Neural cell (in vitro differentiated cells): Measurements from ENCODE around the gene LINC01488. TPM values are rescaled to one million over a fixed set of nuclear protein-coding genes. Genes with fewer than 3 reads are reported as not detected.

ENCODE experiments used
- H2AFZ ChIP-seq: fragments of 200-600, 300-800 bp; sonication (generic), shearing (Covaris generic); 2 replicates; pipeline ENCODE4 v1.6.0; 2014; ENCODE audit warnings: low read depth, mild to moderate bottlenecking, antibody characterized with exemption, low read length, moderate library complexity
- H3F3A ChIP-seq: fragments of 200-600 bp; shearing (Covaris generic); 2 replicates; pipeline ENCODE4 v1.6.1; 2016; ENCODE audit warnings: mild to moderate bottlenecking, moderate library complexity, mixed read lengths, antibody characterized with exemption, low read length; ENCODE audit not compliant: insufficient read depth, poor library complexity, severe bottlenecking
- H3K27ac ChIP-seq: fragments of 200-600, 300-800 bp; sonication (generic), shearing (Covaris generic); 2 replicates; pipeline ENCODE4 v1.5.1; 2014; ENCODE audit warnings: mild to moderate bottlenecking, low read length, moderate library complexity
- H3K27me3 ChIP-seq: fragments of 300-800, 200-600 bp; sonication (generic), shearing (Covaris generic); 2 replicates; pipeline ENCODE4 v1.6.0; 2014; ENCODE audit warnings: mild to moderate bottlenecking, low read depth, low read length, moderate library complexity; ENCODE audit not compliant: insufficient read depth
- H3K36me3 ChIP-seq: fragments of 300-800, 200-600 bp; sonication (generic), shearing (Covaris generic); 2 replicates; pipeline ENCODE4 v1.5.1; 2014; ENCODE audit warnings: mild to moderate bottlenecking, antibody characterized with exemption, low read length, moderate library complexity; ENCODE audit not compliant: insufficient read depth
- H3K4me2 ChIP-seq: fragments of 300-800, 200-600 bp; sonication (generic), shearing (Covaris generic); 2 replicates; pipeline ENCODE4 v1.6.0; 2014; ENCODE audit warnings: mild to moderate bottlenecking, low read length
- H3K4me3 ChIP-seq: fragments of 300-800, 200-600 bp; sonication (generic), shearing (Covaris generic); 2 replicates; pipeline ENCODE4 v1.5.1; 2014; ENCODE audit warnings: mild to moderate bottlenecking, low read length, moderate library complexity
- H3K79me2 ChIP-seq: fragments of 200-600 bp; shearing (Covaris generic); replicated peaks from 2 replicates; pipeline ENCODE4 v1.6.0; 2014; ENCODE audit warnings: mild to moderate bottlenecking, low read length, moderate library complexity; ENCODE audit not compliant: insufficient read depth
- H3K9ac ChIP-seq: fragments of 300-800, 200-600 bp; sonication (generic), shearing (Covaris generic); 2 replicates; pipeline ENCODE4 v1.6.1; 2016; ENCODE audit warnings: mild to moderate bottlenecking, low read length, mixed read lengths
- H3K9me2 ChIP-seq: fragments of 200-600 bp; shearing (Covaris generic); 2 replicates; pipeline ENCODE4 v1.6.1; 2016; ENCODE audit warnings: mild to moderate bottlenecking, low read length, mixed read lengths; ENCODE audit not compliant: insufficient read depth
- H3K9me3 ChIP-seq: fragments of 200-600, 300-800 bp; sonication (generic), shearing (Covaris generic); 2 replicates; pipeline ENCODE4 v1.6.1; 2016; ENCODE audit warnings: mild to moderate bottlenecking, mixed run types, low read length, moderate library complexity, mixed read lengths
- H4K20me1 ChIP-seq: fragments of 200-600 bp; shearing (Covaris generic); 2 replicates; pipeline ENCODE4 v1.6.1; 2016; ENCODE audit warnings: mild to moderate bottlenecking, mixed run types; ENCODE audit not compliant: insufficient read depth
- CTCF ChIP-seq: fragments of 450-650 bp; IDR thresholded peaks from 2 replicates; pipeline ENCODE4 v1.5.1; 2014; ENCODE audit warnings: antibody characterized with exemption, mild to moderate bottlenecking, moderate library complexity; ENCODE audit not compliant: poor library complexity, severe bottlenecking
- EP300 ChIP-seq: fragments of 450-650 bp; conservative IDR thresholded peaks from 2 replicates; pipeline ENCODE4 v1.6.1; 2014; ENCODE audit warnings: antibody characterized with exemption, mild to moderate bottlenecking, moderate library complexity; ENCODE audit not compliant: poor library complexity, severe bottlenecking
- EZH2 ChIP-seq: fragments of 200-600, 300-800 bp; shearing (Covaris generic), sonication (generic); IDR thresholded peaks from 2 replicates; pipeline ENCODE4 v1.6.1; 2014; ENCODE audit warnings: antibody characterized with exemption, low read length, borderline replicate concordance, mild to moderate bottlenecking; ENCODE audit not compliant: insufficient read depth, poor library complexity, severe bottlenecking
- MXI1 ChIP-seq: fragments of 450-650 bp; conservative IDR thresholded peaks from 2 replicates; pipeline ENCODE4 v1.6.1; 2014; ENCODE audit warnings: antibody characterized with exemption, mild to moderate bottlenecking; ENCODE audit not compliant: poor library complexity, severe bottlenecking
- POLR2AphosphoS5 ChIP-seq: IDR thresholded peaks from 2 replicates; pipeline ENCODE4 v1.6.1; 2012
- RAD21 ChIP-seq: fragments of 450-650 bp; conservative IDR thresholded peaks from 2 replicates; pipeline ENCODE4 v1.6.1; 2014; ENCODE audit warnings: antibody characterized with exemption, mild to moderate bottlenecking, moderate library complexity
- SMC3 ChIP-seq: fragments of 450-650 bp; conservative IDR thresholded peaks from 2 replicates; pipeline ENCODE4 v1.6.1; 2014; ENCODE audit warnings: antibody characterized with exemption, mild to moderate bottlenecking, moderate library complexity; ENCODE audit not compliant: poor library complexity
- TAF1 ChIP-seq: IDR thresholded peaks from 2 replicates; pipeline ENCODE4 v1.6.1; 2012; ENCODE audit warnings: low read depth
- polyA plus RNA-seq: library from polyadenylated mRNA; depleted of rRNA; stranded (reverse); fragments of >200 nt; gene quantifications from 2 replicates; pipeline ENCODE4 v1.2.3, GENCODE V29; 2014
- TF ChIP-seq, protein P1 (sequence below): IDR thresholded peaks from 2 replicates; pipeline ENCODE4 v1.6.1; 2012; ENCODE audit warnings: borderline replicate concordance

The LINC01488 gene
- polyA plus RNA-seq, 1 donor from 2014 or later = not detected

- Histone ChIP-seq H4K20me1 (no peaks in the 10 kb centered on the region), H3K4me2 (no peak overlapping the region), H3K9me3 (no peaks in the 10 kb centered on the region), H3K27ac (no peak overlapping the region), H3K27me3 (no peaks in the 10 kb centered on the region), H3K36me3 (no peaks in the 10 kb centered on the region), H3K79me2 (no peaks in the 10 kb centered on the region), H3F3A (no peaks in the 10 kb centered on the region), H2AFZ (no peak overlapping the region), H3K4me3 (no peak overlapping the region), H3K9me2 (no peaks in the 10 kb centered on the region), H3K9ac (no peak overlapping the region)
- TF ChIP-seq, protein P1, sequence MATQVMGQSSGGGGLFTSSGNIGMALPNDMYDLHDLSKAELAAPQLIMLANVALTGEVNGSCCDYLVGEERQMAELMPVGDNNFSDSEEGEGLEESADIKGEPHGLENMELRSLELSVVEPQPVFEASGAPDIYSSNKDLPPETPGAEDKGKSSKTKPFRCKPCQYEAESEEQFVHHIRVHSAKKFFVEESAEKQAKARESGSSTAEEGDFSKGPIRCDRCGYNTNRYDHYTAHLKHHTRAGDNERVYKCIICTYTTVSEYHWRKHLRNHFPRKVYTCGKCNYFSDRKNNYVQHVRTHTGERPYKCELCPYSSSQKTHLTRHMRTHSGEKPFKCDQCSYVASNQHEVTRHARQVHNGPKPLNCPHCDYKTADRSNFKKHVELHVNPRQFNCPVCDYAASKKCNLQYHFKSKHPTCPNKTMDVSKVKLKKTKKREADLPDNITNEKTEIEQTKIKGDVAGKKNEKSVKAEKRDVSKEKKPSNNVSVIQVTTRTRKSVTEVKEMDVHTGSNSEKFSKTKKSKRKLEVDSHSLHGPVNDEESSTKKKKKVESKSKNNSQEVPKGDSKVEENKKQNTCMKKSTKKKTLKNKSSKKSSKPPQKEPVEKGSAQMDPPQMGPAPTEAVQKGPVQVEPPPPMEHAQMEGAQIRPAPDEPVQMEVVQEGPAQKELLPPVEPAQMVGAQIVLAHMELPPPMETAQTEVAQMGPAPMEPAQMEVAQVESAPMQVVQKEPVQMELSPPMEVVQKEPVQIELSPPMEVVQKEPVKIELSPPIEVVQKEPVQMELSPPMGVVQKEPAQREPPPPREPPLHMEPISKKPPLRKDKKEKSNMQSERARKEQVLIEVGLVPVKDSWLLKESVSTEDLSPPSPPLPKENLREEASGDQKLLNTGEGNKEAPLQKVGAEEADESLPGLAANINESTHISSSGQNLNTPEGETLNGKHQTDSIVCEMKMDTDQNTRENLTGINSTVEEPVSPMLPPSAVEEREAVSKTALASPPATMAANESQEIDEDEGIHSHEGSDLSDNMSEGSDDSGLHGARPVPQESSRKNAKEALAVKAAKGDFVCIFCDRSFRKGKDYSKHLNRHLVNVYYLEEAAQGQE = no peak
- TF ChIP-seq POLR2AphosphoS5 = no peak
- TF ChIP-seq MXI1 = no peak
- TF ChIP-seq RAD21 = no peak
- TF ChIP-seq SMC3 = no peak
These were observed 1.7 kb downstream of the LINC01488 start for GRCh38 chr11:69483170-69483569.

GRCh38 chr11:69483691-69484426 lies 2.4 kb downstream of the LINC01488 start:
- H4K20me1 ChIP-seq = no peaks in the 10 kb centered on the region
- H3K79me2 ChIP-seq = no peaks in the 10 kb centered on the region
- no peak overlapping the region for H3K4me3 ChIP-seq
- H3K4me2 ChIP-seq = no peak overlapping the region
- H3K36me3 ChIP-seq = no peaks in the 10 kb centered on the region
- no peak overlapping the region for H3K9ac ChIP-seq
- TF ChIP-seq POLR2AphosphoS5 = no peak
- TF ChIP-seq EP300 = no peak
- TF ChIP-seq TAF1 = no peak
- no peak for TF ChIP-seq RAD21
- no peak for TF ChIP-seq SMC3
- TF ChIP-seq, protein P1 = no peak
- no peak for TF ChIP-seq MXI1
- no peak for TF ChIP-seq EZH2
- TF ChIP-seq CTCF = no peak
- H2AFZ ChIP-seq = no peak overlapping the region
- no peak overlapping the region for H3K27ac ChIP-seq
- no peaks in the 10 kb centered on the region for H3K9me2 ChIP-seq
- no peaks in the 10 kb centered on the region for H3K9me3 ChIP-seq
- no peaks in the 10 kb centered on the region for H3F3A ChIP-seq
- no peaks in the 10 kb centered on the region for H3K27me3 ChIP-seq
